GM12872 (cell line): ENCODE data around the gene C16orf96.

ENCODE experiments used
- TF ChIP-seq, protein P1 (sequence below): IDR thresholded peaks from 3 replicates; pipeline ENCODE4 v1.5.1; 2011; ENCODE audit warnings: low read depth, mild to moderate bottlenecking, low read length, moderate library complexity; ENCODE audit not compliant: insufficient read depth

Gene C16orf96

DNA sequence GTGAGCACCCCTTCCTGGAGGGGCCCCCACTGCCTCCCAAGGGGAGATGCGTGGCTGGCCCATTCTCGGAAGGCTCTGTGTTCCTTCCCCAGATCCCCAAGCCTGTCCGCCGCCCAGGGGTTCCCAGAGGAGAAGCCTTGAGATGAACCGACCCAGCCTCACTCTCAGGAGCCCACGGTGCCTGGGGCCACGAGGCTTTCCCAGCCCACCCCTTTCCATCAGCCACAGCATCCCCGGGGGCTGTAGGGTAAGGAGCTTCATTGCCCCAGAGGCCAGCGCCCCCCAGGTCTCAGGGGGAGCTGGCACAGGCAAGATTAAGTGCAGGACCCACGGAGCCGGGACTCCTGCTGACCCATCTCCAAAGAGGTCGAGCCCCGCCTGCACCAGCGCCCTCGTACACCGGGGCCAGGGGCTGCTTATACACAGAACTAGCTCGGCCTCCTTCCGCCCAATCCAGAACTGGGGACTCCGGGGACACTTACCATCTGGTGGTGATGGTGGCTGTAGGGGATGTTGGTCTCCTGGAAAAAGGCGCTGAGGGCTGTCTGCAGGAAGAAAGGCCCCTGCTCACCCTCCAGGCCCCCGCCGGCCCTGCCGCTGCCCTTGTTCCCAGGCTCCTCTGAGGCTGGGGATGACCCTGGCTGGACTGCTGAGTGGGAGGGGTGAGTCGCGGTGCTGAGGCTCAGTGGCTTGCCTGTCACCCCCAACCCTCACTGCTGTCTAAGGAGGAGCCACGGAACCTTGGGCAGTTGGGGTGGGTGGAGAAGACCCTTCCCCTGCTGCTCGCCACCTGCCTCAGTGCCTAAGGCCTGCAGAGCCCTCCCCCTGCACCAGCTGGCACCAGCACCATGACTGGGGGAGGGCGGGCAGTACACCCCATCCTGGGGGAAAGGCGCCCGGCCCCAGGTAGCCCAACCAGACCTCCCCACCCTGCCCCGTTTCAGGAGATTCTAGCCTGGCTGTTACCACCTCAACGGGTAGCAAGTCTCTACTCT lies 54.2 kb downstream of the C16orf96 start:
- TF ChIP-seq, protein P1, sequence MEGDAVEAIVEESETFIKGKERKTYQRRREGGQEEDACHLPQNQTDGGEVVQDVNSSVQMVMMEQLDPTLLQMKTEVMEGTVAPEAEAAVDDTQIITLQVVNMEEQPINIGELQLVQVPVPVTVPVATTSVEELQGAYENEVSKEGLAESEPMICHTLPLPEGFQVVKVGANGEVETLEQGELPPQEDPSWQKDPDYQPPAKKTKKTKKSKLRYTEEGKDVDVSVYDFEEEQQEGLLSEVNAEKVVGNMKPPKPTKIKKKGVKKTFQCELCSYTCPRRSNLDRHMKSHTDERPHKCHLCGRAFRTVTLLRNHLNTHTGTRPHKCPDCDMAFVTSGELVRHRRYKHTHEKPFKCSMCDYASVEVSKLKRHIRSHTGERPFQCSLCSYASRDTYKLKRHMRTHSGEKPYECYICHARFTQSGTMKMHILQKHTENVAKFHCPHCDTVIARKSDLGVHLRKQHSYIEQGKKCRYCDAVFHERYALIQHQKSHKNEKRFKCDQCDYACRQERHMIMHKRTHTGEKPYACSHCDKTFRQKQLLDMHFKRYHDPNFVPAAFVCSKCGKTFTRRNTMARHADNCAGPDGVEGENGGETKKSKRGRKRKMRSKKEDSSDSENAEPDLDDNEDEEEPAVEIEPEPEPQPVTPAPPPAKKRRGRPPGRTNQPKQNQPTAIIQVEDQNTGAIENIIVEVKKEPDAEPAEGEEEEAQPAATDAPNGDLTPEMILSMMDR = no peak

DNA sequence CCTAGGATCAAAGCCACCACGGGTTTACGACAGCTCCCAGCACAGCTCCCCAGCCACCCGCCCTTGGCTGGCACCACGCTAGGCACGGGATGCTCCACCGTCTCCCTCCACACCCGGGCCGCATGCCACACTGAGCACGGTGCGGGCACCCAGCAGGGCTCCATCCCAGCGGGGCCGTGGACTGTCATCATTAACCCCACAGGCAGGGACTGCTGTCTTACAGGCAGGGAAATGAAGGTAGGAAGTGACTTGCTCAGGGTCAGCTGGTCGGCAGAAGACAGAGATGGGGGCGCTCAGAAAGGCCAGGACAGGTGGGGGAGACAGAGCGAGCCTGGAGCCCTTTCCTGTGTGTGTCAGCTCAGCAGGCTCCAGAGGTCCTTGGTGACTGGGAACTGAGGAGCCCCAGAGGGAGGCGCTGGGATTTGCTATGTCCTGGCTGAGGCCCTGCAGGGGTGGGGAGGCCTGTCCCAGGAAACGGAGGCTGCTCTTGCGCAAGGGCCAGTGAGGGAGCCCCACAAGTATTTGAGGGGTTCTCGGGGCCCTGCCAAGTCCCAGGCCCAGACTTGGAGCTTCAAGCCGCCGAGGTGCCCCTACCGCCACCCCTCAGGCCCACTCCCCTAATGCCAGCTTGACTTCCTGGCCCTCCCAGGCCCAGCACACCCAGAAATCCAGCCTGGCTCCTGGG lies 55.3 kb downstream of the C16orf96 start:
- TF ChIP-seq, protein P1 = no peak

DNA sequence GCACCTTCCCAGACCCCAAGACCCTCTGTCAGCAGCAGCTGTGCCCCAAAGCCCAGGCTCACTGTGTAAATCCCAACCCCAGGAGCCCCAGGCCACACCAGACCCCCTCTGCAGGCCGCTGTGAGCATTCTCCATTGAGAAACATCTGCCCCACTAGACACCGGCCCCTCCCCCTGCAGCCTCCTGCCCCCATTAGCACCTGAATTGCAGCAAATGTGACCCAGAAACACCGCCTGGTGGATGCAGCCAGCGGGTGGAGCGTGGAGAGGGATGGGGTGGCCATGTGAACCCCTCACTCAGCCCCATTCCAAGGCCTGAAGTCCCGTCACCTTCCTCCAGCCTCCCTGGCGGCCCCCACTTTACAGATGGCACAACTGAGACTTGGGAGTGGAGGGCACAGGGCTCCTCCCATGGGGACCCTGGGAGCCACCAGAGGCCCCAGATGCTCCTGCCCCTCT lies 56.4 kb downstream of the C16orf96 start:
- TF ChIP-seq, protein P1 = no peak; the same call in 2 of the 3 replicates

DNA sequence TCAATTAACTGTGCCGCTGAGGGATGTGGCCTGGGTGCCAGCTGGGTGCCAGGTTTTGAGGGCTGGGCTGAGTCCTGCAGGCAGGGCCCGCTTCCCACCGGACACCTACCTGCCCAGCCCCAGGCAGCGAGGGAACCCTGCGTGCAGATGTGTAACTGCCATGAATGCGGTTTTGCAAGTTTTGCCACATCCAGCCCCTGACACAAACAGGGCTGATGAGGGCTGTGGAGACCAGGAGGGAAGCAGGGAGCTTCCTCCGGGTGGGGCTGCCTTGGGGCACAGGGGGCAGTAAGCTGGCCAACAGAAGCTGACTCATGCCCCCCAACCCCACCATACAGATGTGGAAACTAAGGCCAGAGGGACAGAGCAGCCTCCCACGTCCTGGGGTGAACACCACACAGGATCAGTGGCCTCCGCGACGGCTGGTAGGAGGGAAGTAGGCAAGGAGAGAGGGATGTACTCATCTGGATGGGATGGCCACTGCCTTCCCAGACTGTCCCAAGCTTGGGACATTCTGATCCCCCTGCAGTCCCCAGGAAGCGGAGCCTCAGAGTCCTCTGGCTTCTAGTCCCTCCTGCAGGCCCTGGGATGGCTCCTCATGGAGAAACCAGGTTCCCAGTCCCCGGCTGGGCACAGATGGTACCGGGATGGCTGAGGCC lies 57.0 kb downstream of the C16orf96 start:
- TF ChIP-seq, protein P1 = no peak

DNA sequence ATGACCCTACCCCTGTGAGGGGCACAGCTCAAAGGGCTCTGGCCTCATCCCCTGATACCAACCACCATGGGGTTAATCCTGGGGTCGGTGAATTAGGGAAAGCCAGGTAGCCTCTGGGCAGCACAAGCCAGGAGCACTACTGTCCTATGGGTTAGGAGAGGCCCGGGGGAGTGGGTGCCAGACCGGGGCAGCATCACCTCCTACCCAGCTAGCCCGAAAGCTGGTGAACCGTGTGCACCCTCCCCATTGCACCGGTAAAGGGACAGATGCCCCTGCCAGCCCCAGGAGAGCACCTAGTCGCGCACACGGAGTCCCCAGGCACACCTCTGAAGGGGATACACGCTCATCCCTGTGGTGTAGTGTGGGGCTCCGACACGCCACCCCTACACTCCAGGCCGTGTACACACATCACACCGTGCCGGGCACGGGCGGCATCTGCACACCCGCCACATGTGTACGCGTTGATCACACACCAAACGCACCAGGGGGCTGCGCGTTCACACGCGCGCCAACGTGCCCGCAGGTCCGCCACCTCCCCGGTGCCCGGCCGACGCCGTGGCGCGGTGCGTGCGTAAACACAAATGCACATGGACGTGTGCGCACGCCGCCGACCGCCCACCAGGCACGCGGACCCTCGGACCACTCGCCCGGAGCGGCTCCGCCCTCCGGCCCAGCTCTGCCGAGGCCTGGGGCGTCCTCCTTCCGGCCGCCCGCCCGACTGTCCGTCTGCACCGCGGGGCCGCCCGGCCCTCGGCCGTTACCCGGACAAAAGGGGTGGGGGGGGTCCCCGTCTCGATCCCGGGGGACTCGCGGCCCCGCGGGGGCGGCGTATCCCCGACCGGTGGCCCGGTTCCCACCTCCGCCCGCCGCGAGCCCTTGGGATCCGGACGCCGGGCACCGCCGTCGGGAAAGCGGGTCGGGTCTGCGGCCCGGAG lies 57.8 kb downstream of the C16orf96 start:
- TF ChIP-seq, protein P1 = no peak

DNA sequence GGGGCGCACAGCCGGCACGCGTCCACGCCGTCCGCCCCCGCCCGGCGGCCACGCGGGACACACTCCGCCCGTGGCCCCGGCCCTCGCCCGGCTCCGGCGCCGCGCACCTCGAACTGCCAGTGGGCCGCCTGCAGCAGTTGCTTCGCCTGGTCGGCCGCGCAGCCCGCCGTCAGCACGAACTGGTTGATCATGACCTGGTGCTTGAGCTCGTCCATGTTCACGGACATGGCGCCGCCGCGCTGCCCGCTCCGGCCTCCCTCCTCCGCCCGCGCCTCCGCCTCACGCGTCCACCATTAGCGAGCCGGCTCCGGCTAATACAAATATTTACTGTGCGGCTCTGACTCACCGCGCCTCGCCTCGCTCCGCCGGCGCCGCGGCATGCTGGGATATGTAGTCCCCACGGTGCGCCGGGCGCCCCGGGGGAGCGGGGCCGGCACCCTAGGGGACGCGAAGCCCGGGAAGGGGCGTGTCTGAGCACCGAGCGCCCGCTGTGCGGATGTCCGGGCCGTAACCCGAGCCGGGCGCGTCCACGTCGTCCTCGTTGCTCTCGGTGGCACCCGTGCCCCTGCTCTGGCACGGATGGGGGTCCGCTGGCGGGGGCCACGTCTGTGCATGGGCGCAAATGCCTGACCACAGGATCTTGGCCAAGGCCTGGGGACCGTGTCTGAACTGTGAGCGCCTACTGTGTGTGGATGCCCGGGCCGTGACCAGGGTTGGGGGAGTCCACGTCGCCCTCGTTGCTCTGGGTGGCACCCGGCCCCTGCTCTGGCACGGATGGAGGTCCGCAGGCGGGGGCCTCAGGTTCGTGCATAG lies 58.6 kb downstream of the C16orf96 start, which contains the start of gene UBALD1:
Gene UBALD1, minus strand, starts transcription at position 318 of the 813 bp plus-strand sequence. Its CDS starts 91 bp downstream, at position 227.
- TF ChIP-seq, protein P1 = no peak
